HepG2 (cell line): ENCODE results near the gene JAK2. TPM values are rescaled to one million over a fixed set of nuclear protein-coding genes. Genes with fewer than 3 reads are reported as not detected.

Experiments
- CBX5 ChIP-seq: sonication (generic); formaldehyde crosslinking; IDR thresholded peaks from 2 replicates; pipeline ENCODE4 v1.4.0; 2020; ENCODE audit warnings: missing genetic modification reagents, borderline replicate concordance
- CHD2 ChIP-seq: IDR thresholded peaks from 2 replicates; pipeline ENCODE4 v1.6.1; 2011; ENCODE audit warnings: low read depth, low read length, improper control_type of control experiment
- KLF12 ChIP-seq: sonication (generic); formaldehyde crosslinking; IDR thresholded peaks from 2 replicates; pipeline ENCODE4 v1.4.0; 2020; ENCODE audit warnings: missing genetic modification reagents, borderline replicate concordance
- LCORL ChIP-seq, 2 experiments: fragments of 450-650 bp in 1 of 2; sonication (generic) in 1 of 2; formaldehyde crosslinking in 1 of 2; IDR thresholded peaks; 2 replicates each; pipeline versions ENCODE4 v1.5.0 to v1.6.1; 2017 to 2020; ENCODE audit warnings: antibody characterized with exemption in 1 of 2, missing genetic modification reagents in 1 of 2
- SALL1 ChIP-seq: sonication (generic); formaldehyde crosslinking; IDR thresholded peaks from 2 replicates; pipeline ENCODE4 v1.8.0; 2022; ENCODE audit warnings: mild to moderate bottlenecking, missing genetic modification reagents
- SMC3 ChIP-seq: IDR thresholded peaks from 2 replicates; pipeline ENCODE4 v1.6.1; 2011; ENCODE audit warnings: low read length, improper control_type of control experiment
- SP5 ChIP-seq: IDR thresholded peaks from 2 replicates; pipeline ENCODE4 v1.6.1; 2016; ENCODE audit warnings: low read depth, borderline replicate concordance
- SRSF9 ChIP-seq: fragments of 200-400 bp; formaldehyde crosslinking; IDR thresholded peaks from 2 replicates; pipeline ENCODE4 v1.6.1; 2018; ENCODE audit warnings: borderline replicate concordance, mild to moderate bottlenecking, low read depth, low read length; ENCODE audit not compliant: insufficient read depth, poor library complexity, severe bottlenecking
- TOE1 ChIP-seq: sonication (generic); formaldehyde crosslinking; IDR thresholded peaks from 2 replicates; pipeline ENCODE4 v1.4.0; 2020; ENCODE audit warnings: mild to moderate bottlenecking, missing genetic modification reagents
- TSC22D2 ChIP-seq: sonication (generic); formaldehyde crosslinking; IDR thresholded peaks from 2 replicates; pipeline ENCODE4 v1.5.1; 2020; ENCODE audit warnings: missing genetic modification reagents, mild to moderate bottlenecking, borderline replicate concordance
- U2AF2 ChIP-seq: fragments of 200-400 bp; formaldehyde crosslinking; IDR thresholded peaks from 2 replicates; pipeline ENCODE4 v1.6.1; 2017; ENCODE audit warnings: low read depth, mild to moderate bottlenecking, low read length
- ZNF572 ChIP-seq: sonication (generic); formaldehyde crosslinking; IDR thresholded peaks from 2 replicates; pipeline ENCODE4 v1.5.1; 2020; ENCODE audit warnings: mild to moderate bottlenecking, missing genetic modification reagents
- ZNF589 ChIP-seq: sonication (generic); formaldehyde crosslinking; conservative IDR thresholded peaks from 2 replicates; pipeline ENCODE4 v1.8.0; 2022; ENCODE audit warnings: mild to moderate bottlenecking, moderate library complexity, missing genetic modification reagents
- ZNF737 ChIP-seq: sonication (generic); formaldehyde crosslinking; IDR thresholded peaks from 2 replicates; pipeline ENCODE4 v1.5.0; 2020; ENCODE audit warnings: missing genetic modification reagents, mild to moderate bottlenecking, borderline replicate concordance
- ZNF766 ChIP-seq: sonication (generic); formaldehyde crosslinking; IDR thresholded peaks from 2 replicates; pipeline ENCODE4 v1.5.0; 2020; ENCODE audit warnings: missing genetic modification reagents, borderline replicate concordance
- ZNF782 ChIP-seq: sonication (generic); formaldehyde crosslinking; IDR thresholded peaks from 2 replicates; pipeline ENCODE4 v1.4.0; 2020; ENCODE audit warnings: missing genetic modification reagents, mild to moderate bottlenecking, borderline replicate concordance
- ZNF839 ChIP-seq: sonication (generic); formaldehyde crosslinking; IDR thresholded peaks from 2 replicates; pipeline ENCODE4 v1.4.0; 2020; ENCODE audit warnings: missing genetic modification reagents, mild to moderate bottlenecking, borderline replicate concordance
- polyA plus RNA-seq, 8 experiments: library from polyadenylated mRNA; depleted of rRNA in 3 of 8; stranded (reverse) in 7 of 8; unstranded in 1 of 8; fragments of >200 nt; fragmentation: Illumina TruSeq in 4 of 8; extraction: Trizol in 4 of 8; gene quantifications; 2 replicates each; pipeline versions ENCODE4 v1.2.1 to v1.2.3, GENCODE V29; 2011 to 2016; ENCODE audit warnings: low read depth in 4 of 8, missing spikeins in 1 of 8, mixed read lengths in 1 of 8; ENCODE audit not compliant: insufficient read depth in 1 of 8
- total RNA-seq, 5 experiments: library from RNA; depleted of rRNA; stranded (reverse); fragments of >200 nt; fragmentation: Illumina TruSeq; extraction: Trizol; gene quantifications; 2 replicates each; pipeline ENCODE4 v1.2.3, GENCODE V29; 2016; ENCODE audit warnings: low read depth in 1 of 5
- TF ChIP-seq, protein P1 (sequence below): sonication (generic); formaldehyde crosslinking; IDR thresholded peaks from 2 replicates; pipeline ENCODE4 v1.5.1; 2020; ENCODE audit warnings: missing genetic modification reagents, mild to moderate bottlenecking, borderline replicate concordance
- TF ChIP-seq, protein P2 (sequence below): fragments of 450-650 bp; IDR thresholded peaks from 2 replicates; pipeline ENCODE4 v1.6.1; 2017; ENCODE audit warnings: mild to moderate bottlenecking
- TF ChIP-seq, protein P3 (sequence below): sonication (generic); formaldehyde crosslinking; IDR thresholded peaks from 2 replicates; pipeline ENCODE4 v1.5.0; 2020; ENCODE audit warnings: missing genetic modification reagents

The JAK2 gene
- total and polyA plus RNA-seq, 2 of the 13 experiments (the other 11 are each of a cell fraction or from before 2014, with no cell fraction given): 1.1 to 4.1 TPM

- TF ChIP-seq KLF12 (CRISPR knock-in tag) (no peak; the same call in 1 of the 2 replicates), TSC22D2 (0 out of 2 replicates have a peak, but pooled peaks have one; percentile 37), SALL1 (CRISPR knock-in tag) (peak; percentile 72; the same call in 1 of the 2 replicates), SRSF9 (no peak), SP5 (CRISPR knock-in tag) (no peak), ZNF737 (peak; percentile 62; the same call in 1 of the 2 replicates), ZNF839 (peak; percentile 26; the same call in 1 of the 2 replicates), CBX5 (CRISPR knock-in tag) (no peak), ZNF782 (CRISPR knock-in tag) (no peak), ZNF766 (CRISPR knock-in tag) (no peak; the same call in none of the 2 replicates), ZNF572 (CRISPR knock-in tag) (0 out of 2 replicates have a peak, but pooled peaks have one; percentile 58), LCORL (IDR thresholded peaks at IDR 0.05) (no peak), LCORL (CRISPR knock-in tag; IDR thresholded peaks at IDR 0.05) (peak; percentile 53), ZNF589 (0 out of 2 replicates have a peak, but pooled peaks have one; percentile 62), SMC3 (no peak), U2AF2 (no peak), CHD2 (no peak), TOE1 (CRISPR knock-in tag) (no peak; the same call in 1 of the 2 replicates)
- TF ChIP-seq, protein P1, sequence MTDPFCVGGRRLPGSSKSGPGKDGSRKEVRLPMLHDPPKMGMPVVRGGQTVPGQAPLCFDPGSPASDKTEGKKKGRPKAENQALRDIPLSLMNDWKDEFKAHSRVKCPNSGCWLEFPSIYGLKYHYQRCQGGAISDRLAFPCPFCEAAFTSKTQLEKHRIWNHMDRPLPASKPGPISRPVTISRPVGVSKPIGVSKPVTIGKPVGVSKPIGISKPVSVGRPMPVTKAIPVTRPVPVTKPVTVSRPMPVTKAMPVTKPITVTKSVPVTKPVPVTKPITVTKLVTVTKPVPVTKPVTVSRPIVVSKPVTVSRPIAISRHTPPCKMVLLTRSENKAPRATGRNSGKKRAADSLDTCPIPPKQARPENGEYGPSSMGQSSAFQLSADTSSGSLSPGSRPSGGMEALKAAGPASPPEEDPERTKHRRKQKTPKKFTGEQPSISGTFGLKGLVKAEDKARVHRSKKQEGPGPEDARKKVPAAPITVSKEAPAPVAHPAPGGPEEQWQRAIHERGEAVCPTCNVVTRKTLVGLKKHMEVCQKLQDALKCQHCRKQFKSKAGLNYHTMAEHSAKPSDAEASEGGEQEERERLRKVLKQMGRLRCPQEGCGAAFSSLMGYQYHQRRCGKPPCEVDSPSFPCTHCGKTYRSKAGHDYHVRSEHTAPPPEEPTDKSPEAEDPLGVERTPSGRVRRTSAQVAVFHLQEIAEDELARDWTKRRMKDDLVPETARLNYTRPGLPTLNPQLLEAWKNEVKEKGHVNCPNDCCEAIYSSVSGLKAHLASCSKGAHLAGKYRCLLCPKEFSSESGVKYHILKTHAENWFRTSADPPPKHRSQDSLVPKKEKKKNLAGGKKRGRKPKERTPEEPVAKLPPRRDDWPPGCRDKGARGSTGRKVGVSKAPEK (CRISPR knock-in tag): no peak
- TF ChIP-seq, protein P2, sequence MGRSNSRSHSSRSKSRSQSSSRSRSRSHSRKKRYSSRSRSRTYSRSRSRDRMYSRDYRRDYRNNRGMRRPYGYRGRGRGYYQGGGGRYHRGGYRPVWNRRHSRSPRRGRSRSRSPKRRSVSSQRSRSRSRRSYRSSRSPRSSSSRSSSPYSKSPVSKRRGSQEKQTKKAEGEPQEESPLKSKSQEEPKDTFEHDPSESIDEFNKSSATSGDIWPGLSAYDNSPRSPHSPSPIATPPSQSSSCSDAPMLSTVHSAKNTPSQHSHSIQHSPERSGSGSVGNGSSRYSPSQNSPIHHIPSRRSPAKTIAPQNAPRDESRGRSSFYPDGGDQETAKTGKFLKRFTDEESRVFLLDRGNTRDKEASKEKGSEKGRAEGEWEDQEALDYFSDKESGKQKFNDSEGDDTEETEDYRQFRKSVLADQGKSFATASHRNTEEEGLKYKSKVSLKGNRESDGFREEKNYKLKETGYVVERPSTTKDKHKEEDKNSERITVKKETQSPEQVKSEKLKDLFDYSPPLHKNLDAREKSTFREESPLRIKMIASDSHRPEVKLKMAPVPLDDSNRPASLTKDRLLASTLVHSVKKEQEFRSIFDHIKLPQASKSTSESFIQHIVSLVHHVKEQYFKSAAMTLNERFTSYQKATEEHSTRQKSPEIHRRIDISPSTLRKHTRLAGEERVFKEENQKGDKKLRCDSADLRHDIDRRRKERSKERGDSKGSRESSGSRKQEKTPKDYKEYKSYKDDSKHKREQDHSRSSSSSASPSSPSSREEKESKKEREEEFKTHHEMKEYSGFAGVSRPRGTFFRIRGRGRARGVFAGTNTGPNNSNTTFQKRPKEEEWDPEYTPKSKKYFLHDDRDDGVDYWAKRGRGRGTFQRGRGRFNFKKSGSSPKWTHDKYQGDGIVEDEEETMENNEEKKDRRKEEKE: no peak
- TF ChIP-seq, protein P3, sequence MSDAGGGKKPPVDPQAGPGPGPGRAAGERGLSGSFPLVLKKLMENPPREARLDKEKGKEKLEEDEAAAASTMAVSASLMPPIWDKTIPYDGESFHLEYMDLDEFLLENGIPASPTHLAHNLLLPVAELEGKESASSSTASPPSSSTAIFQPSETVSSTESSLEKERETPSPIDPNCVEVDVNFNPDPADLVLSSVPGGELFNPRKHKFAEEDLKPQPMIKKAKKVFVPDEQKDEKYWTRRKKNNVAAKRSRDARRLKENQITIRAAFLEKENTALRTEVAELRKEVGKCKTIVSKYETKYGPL (CRISPR knock-in tag): no peak
Measured at GRCh38 chr9:4984621-4985385, at the start of gene JAK2 (continued).
